Measurements from ENCODE around the gene ARHGAP44.

DNA sequence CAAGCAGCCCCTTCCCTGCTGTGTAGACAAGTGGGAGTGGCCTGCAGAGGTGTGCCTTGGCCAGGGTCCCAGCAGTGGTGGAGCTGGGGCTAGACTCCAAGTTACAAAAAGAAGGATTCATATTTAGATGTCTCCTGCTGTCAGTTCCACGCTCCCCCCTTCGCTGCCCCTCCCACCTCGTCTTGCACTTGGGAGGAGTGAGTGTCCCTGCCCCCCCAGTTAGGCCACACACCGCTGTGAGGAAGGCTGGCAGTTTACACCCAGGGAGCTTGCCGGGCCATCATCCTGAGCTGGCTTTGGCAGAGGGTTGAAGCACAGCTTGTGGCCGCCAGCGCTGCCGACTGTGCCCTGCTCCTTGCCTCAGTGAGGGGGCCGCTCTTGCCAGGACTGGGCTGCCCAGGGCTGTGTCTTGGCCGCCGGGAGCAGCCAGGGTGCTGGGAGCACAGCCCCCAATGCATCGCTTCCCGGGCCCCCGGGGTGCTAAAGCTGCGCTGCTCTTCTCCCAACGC, 184.3 kb downstream of the ARHGAP44 start:
- TF ChIP-seq ZFP1 (CRISPR knock-in tag; IDR thresholded peaks at IDR 0.05): no peak
- TF ChIP-seq ZC3H4 (CRISPR knock-in tag; IDR thresholded peaks at IDR 0.05; ENCODE audit: borderline replicate concordance): no peak
- no peak for TF ChIP-seq SMAD1 (CRISPR knock-in tag; IDR thresholded peaks at IDR 0.05; ENCODE audit: borderline replicate concordance, low read depth)
- no peak for TF ChIP-seq NCOA2 (CRISPR knock-in tag; IDR thresholded peaks at IDR 0.05)
- no peak for TF ChIP-seq POLR2A (IDR thresholded peaks at IDR 0.05; ENCODE audit: insufficient read depth in 1 of 2, low read depth in 2 of 2, low read length in 2 of 2)
- no peak for TF ChIP-seq PHF8 (CRISPR knock-in tag; IDR thresholded peaks at IDR 0.05)
- TF ChIP-seq, protein P1, sequence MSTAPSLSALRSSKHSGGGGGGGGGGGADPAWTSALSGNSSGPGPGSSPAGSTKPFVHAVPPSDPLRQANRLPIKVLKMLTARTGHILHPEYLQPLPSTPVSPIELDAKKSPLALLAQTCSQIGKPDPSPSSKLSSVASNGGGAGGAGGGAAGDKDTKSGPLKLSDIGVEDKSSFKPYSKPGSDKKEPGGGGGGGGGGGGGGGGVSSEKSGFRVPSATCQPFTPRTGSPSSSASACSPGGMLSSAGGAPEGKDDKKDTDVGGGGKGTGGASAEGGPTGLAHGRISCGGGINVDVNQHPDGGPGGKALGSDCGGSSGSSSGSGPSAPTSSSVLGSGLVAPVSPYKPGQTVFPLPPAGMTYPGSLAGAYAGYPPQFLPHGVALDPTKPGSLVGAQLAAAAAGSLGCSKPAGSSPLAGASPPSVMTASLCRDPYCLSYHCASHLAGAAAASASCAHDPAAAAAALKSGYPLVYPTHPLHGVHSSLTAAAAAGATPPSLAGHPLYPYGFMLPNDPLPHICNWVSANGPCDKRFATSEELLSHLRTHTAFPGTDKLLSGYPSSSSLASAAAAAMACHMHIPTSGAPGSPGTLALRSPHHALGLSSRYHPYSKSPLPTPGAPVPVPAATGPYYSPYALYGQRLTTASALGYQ (CRISPR knock-in tag; IDR thresholded peaks at IDR 0.05): no peak
- TF ChIP-seq, protein P2, sequence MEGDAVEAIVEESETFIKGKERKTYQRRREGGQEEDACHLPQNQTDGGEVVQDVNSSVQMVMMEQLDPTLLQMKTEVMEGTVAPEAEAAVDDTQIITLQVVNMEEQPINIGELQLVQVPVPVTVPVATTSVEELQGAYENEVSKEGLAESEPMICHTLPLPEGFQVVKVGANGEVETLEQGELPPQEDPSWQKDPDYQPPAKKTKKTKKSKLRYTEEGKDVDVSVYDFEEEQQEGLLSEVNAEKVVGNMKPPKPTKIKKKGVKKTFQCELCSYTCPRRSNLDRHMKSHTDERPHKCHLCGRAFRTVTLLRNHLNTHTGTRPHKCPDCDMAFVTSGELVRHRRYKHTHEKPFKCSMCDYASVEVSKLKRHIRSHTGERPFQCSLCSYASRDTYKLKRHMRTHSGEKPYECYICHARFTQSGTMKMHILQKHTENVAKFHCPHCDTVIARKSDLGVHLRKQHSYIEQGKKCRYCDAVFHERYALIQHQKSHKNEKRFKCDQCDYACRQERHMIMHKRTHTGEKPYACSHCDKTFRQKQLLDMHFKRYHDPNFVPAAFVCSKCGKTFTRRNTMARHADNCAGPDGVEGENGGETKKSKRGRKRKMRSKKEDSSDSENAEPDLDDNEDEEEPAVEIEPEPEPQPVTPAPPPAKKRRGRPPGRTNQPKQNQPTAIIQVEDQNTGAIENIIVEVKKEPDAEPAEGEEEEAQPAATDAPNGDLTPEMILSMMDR (CRISPR knock-in tag; IDR thresholded peaks at IDR 0.05): no peak
- no peak for TF ChIP-seq MAZ (IDR thresholded peaks at IDR 0.05; ENCODE audit: borderline replicate concordance, low read depth, low read length)
- TF ChIP-seq MAZ (CRISPR knock-in tag; IDR thresholded peaks at IDR 0.05; ENCODE audit: low read depth): no peak
- TF ChIP-seq, protein P3, sequence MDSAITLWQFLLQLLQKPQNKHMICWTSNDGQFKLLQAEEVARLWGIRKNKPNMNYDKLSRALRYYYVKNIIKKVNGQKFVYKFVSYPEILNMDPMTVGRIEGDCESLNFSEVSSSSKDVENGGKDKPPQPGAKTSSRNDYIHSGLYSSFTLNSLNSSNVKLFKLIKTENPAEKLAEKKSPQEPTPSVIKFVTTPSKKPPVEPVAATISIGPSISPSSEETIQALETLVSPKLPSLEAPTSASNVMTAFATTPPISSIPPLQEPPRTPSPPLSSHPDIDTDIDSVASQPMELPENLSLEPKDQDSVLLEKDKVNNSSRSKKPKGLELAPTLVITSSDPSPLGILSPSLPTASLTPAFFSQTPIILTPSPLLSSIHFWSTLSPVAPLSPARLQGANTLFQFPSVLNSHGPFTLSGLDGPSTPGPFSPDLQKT (CRISPR knock-in tag; IDR thresholded peaks at IDR 0.05; ENCODE audit: borderline replicate concordance): no peak
- no peak for TF ChIP-seq KLF13 (CRISPR knock-in tag; IDR thresholded peaks at IDR 0.05)
- TF ChIP-seq STAT5B (CRISPR knock-in tag; IDR thresholded peaks at IDR 0.05): no peak
- no peak for TF ChIP-seq PRDM15 (CRISPR knock-in tag; IDR thresholded peaks at IDR 0.05)
- TF ChIP-seq HNRNPUL1 (IDR thresholded peaks at IDR 0.05; ENCODE audit: low read depth, low read length): no peak

Data from HepG2 (cell line).